SK-N-SH (cell line): ENCODE results near the gene SH3RF1. TPM values are rescaled to one million over a fixed set of nuclear protein-coding genes. Genes with fewer than 3 reads are reported as not detected.

Source experiments
- CTCF ChIA-PET: fragments of 300-600, 350-600 bp; formaldehyde crosslinking; extraction: SDS; loops from one replicate; lab custom pipeline; 2021; lab: Yijun Ruan, JAX
- POLR2A ChIA-PET: fragments of 350-600 bp; sonication (Branson Sonifier 250); formaldehyde crosslinking; extraction: SDS; loops from one replicate; lab custom pipeline; 2020; ENCODE audit warnings: antibody characterized with exemption, inconsistent platforms; lab: Yijun Ruan, JAX
- DNase-seq: peaks from one replicate; pipeline ENCODE4 v3.0.0; 2012
- H2AFZ ChIP-seq: fragments of 200-600 bp; sonication (generic); 2 replicates; pipeline ENCODE4 v1.8.1; 2016; ENCODE audit warnings: antibody characterized with exemption, mild to moderate bottlenecking, low read depth
- H3F3A ChIP-seq: fragments of 200-600 bp; sonication (generic); replicated peaks from 2 replicates; pipeline ENCODE3; 2016; ENCODE audit warnings: antibody characterized with exemption, mild to moderate bottlenecking; ENCODE audit not compliant: insufficient read depth
- H3K27ac ChIP-seq, 2 experiments: fragments of 200-500 bp in 1 of 2; fragments of 200-600 bp in 1 of 2; sonication (Bioruptor generic) in 1 of 2; sonication (generic), shearing (Covaris generic) in 1 of 2; 2 replicates each; pipeline versions ENCODE4 v1.5.1 to v1.6.1; 2014 to 2016; ENCODE audit warnings: low read depth in 2 of 2, inconsistent platforms in 1 of 2, low read length in 1 of 2, mild to moderate bottlenecking in 1 of 2, mixed read lengths in 1 of 2
- H3K27me3 ChIP-seq: fragments of 200-600 bp; sonication (generic), shearing (Covaris generic); 2 replicates; pipeline ENCODE4 v1.6.1; 2016; ENCODE audit warnings: mixed run types; ENCODE audit not compliant: insufficient read depth
- H3K36me3 ChIP-seq, 2 experiments: fragments of 200-500 bp in 1 of 2; fragments of 200-600 bp in 1 of 2; sonication (Bioruptor generic) in 1 of 2; sonication (generic) in 1 of 2; replicated peaks in 1 of 2; 2 replicates each; pipeline versions ENCODE3 to v1.5.1; 2014 to 2016; ENCODE audit warnings: low read length in 1 of 2, mild to moderate bottlenecking in 1 of 2; ENCODE audit not compliant: insufficient read depth in 2 of 2, control insufficient read depth in 1 of 2
- H3K4me1 ChIP-seq, 2 experiments: fragments of 200-500 bp in 1 of 2; fragments of 200-600 bp in 1 of 2; sonication (Bioruptor generic) in 1 of 2; sonication (generic), shearing (Covaris generic) in 1 of 2; 2 replicates each; pipeline versions ENCODE4 v1.5.1 to v1.6.1; 2014 to 2016; ENCODE audit warnings: low read depth in 1 of 2, low read length in 1 of 2, mixed run types in 1 of 2; ENCODE audit not compliant: insufficient read depth in 2 of 2, control insufficient read depth in 1 of 2
- H3K4me2 ChIP-seq: fragments of 200-600 bp; sonication (generic), shearing (Covaris generic); 2 replicates; pipeline ENCODE4 v1.6.1; 2017; ENCODE audit warnings: mixed run types
- H3K4me3 ChIP-seq, 2 experiments: fragments of 200-500 bp in 1 of 2; fragments of 200-600 bp in 1 of 2; sonication (Bioruptor generic) in 1 of 2; sonication (generic), shearing (Covaris generic) in 1 of 2; 2 replicates each; pipeline versions ENCODE4 v1.5.1 to v1.8.1; 2014 to 2016; ENCODE audit warnings: low read depth in 2 of 2, inconsistent platforms in 1 of 2, low read length in 1 of 2, mild to moderate bottlenecking in 1 of 2, mixed read lengths in 1 of 2, moderate library complexity in 1 of 2
- H3K79me2 ChIP-seq: fragments of 200-600 bp; sonication (generic); 2 replicates; pipeline ENCODE4 v1.8.1; 2017; ENCODE audit warnings: mild to moderate bottlenecking; ENCODE audit not compliant: insufficient read depth
- H3K9ac ChIP-seq: fragments of 200-600 bp; sonication (generic); 2 replicates; pipeline ENCODE4 v1.6.1; 2017; ENCODE audit warnings: mixed run types
- H3K9me2 ChIP-seq: fragments of 200-600 bp; sonication (generic); 2 replicates; pipeline ENCODE4 v1.6.1; 2017; ENCODE audit warnings: mixed run types
- H3K9me3 ChIP-seq: fragments of 200-600 bp; sonication (generic); 2 replicates; pipeline ENCODE4 v1.6.1; 2017; ENCODE audit warnings: mixed run types, mild to moderate bottlenecking, moderate library complexity
- H4K20me1 ChIP-seq: fragments of 200-600 bp; sonication (generic); 2 replicates; pipeline ENCODE4 v1.6.1; 2017; ENCODE audit warnings: mild to moderate bottlenecking, mixed run types; ENCODE audit not compliant: insufficient read depth
- CHD2 ChIP-seq: fragments of 150-350 bp; IDR thresholded peaks from 2 replicates; pipeline ENCODE4 v1.6.1; 2018; ENCODE audit warnings: low read length; ENCODE audit not compliant: partially characterized antibody
- ELF1 ChIP-seq: IDR thresholded peaks from 2 replicates; pipeline ENCODE4 v1.4.0; 2012
- EZH2phosphoT487 ChIP-seq: fragments of 200-600 bp; sonication (generic); IDR thresholded peaks from 2 replicates; pipeline ENCODE4 v1.6.1; 2017; ENCODE audit warnings: low read depth, mixed run types, mild to moderate bottlenecking, antibody characterized with exemption, moderate library complexity, borderline replicate concordance
- FOXJ3 ChIP-seq: sonication (generic); formaldehyde crosslinking; IDR thresholded peaks from 2 replicates; pipeline ENCODE4 v1.5.1; 2020; ENCODE audit warnings: mild to moderate bottlenecking, missing genetic modification reagents
- GABPA ChIP-seq: IDR thresholded peaks from 2 replicates; pipeline ENCODE4 v1.4.0; 2012; ENCODE audit warnings: low read depth, mild to moderate bottlenecking
- JUND ChIP-seq: IDR thresholded peaks from 2 replicates; pipeline ENCODE4 v1.4.0; 2012
- MAX ChIP-seq: IDR thresholded peaks from 2 replicates; pipeline ENCODE4 v1.4.0; 2012; ENCODE audit warnings: low read depth
- MEF2A ChIP-seq: IDR thresholded peaks from 2 replicates; pipeline ENCODE4 v1.4.0; 2012; ENCODE audit warnings: low read depth, borderline replicate concordance
- MXI1 ChIP-seq: IDR thresholded peaks from 2 replicates; pipeline ENCODE4 v1.6.1; 2012; ENCODE audit warnings: mild to moderate bottlenecking, low read depth, low read length, improper control_type of control experiment
- NFIC ChIP-seq: IDR thresholded peaks from 2 replicates; pipeline ENCODE4 v1.4.0; 2012; ENCODE audit warnings: borderline replicate concordance
- PBX3 ChIP-seq: IDR thresholded peaks from 2 replicates; pipeline ENCODE4; 2012
- POLR2AphosphoS5 ChIP-seq: IDR thresholded peaks from 2 replicates; pipeline ENCODE4 v1.6.1; 2012; ENCODE audit warnings: low read depth, low read length
- RAD21 ChIP-seq: IDR thresholded peaks from 2 replicates; pipeline ENCODE4 v1.6.1; 2012; ENCODE audit warnings: mild to moderate bottlenecking, low read length
- RFX5 ChIP-seq: IDR thresholded peaks from 2 replicates; pipeline ENCODE4 v1.6.1; 2012; ENCODE audit warnings: mild to moderate bottlenecking, improper control_type of control experiment, low read length
- RXRA ChIP-seq: IDR thresholded peaks from 2 replicates; pipeline ENCODE4 v1.4.0; 2012; ENCODE audit warnings: low read depth, mild to moderate bottlenecking, borderline replicate concordance
- SIN3A ChIP-seq: IDR thresholded peaks from 2 replicates; pipeline ENCODE4 v1.6.1; 2012; ENCODE audit warnings: low read depth, mild to moderate bottlenecking, low read length, moderate library complexity, borderline replicate concordance
- SMC3 ChIP-seq: IDR thresholded peaks from 2 replicates; pipeline ENCODE4 v1.6.1; 2012; ENCODE audit warnings: low read depth, low read length, improper control_type of control experiment
- TAF1 ChIP-seq: IDR thresholded peaks from 2 replicates; pipeline ENCODE4 v1.6.1; 2012; ENCODE audit warnings: low read depth, mild to moderate bottlenecking, low read length, moderate library complexity, borderline replicate concordance
- TEAD4 ChIP-seq: IDR thresholded peaks from 2 replicates; pipeline ENCODE4 v1.4.0; 2012; ENCODE audit warnings: mild to moderate bottlenecking, borderline replicate concordance; ENCODE audit not compliant: insufficient read depth
- USF2 ChIP-seq: fragments of 150-350 bp; IDR thresholded peaks from 2 replicates; pipeline ENCODE4 v1.6.1; 2017; ENCODE audit warnings: antibody characterized with exemption, low read length, low read depth, borderline replicate concordance
- WGBS: methylation state at CpG from one replicate; pipeline ENCODE4 v1.1.6; 2017; ENCODE audit warnings: low lambda C conversion rate; 5-methylcytosine and 5-hydroxymethylcytosine counted together
- polyA plus RNA-seq, 3 experiments: library from polyadenylated mRNA; depleted of rRNA; stranded (reverse); fragments of >200 nt; gene quantifications; 2 replicates each; pipeline ENCODE4 v1.2.3, GENCODE V29; 2012

The SH3RF1 gene
- polyA plus RNA-seq, 1 of the 3 experiments (the other 2 are of a cell fraction) = 22.0 TPM

GRCh38 chr4:169106696-169107229 lies 164.0 kb downstream of the SH3RF1 start:
- Histone ChIP-seq H3K36me3 (peaks cover 27 to 80% of the 10 kb centered on the region in 2 experiments), H3K79me2 (peaks cover 74% of the 10 kb centered on the region), H4K20me1 (no peaks in the 10 kb centered on the region), H3K9me3 (no peaks in the 10 kb centered on the region), H3K9me2 (no peaks in the 10 kb centered on the region), H3K4me3 (no peak overlapping the region), H3F3A (no peaks in the 10 kb centered on the region), H3K4me2 (no peak overlapping the region), H3K4me1 (peaks cover 5 to 16% of the 10 kb centered on the region in 2 experiments; a peak in 2 of 4 replicates), H2AFZ (no peak overlapping the region), H3K9ac (no peak overlapping the region), H3K27ac (no peak overlapping the region), H3K27me3 (no peaks in the 10 kb centered on the region)
- CTCF ChIA-PET = interaction anchor here (1.2 kb wide), 1 partner anchor 82 kb away, joined by 3 read pairs; no protein-coding TSS in a partner anchor
- WGBS = 94% methylated on average over 9 of the region's 16 CpGs
- POLR2A ChIA-PET = no interaction called here
- no peak for TF ChIP-seq TEAD4
- no peak for TF ChIP-seq RFX5
- no peak for TF ChIP-seq PBX3
- TF ChIP-seq NFIC = no peak
- TF ChIP-seq EZH2phosphoT487 = no peak
- no peak for TF ChIP-seq SMC3
- no peak for TF ChIP-seq MEF2A
- no peak for TF ChIP-seq JUND
- no peak for TF ChIP-seq SIN3A
- no peak for TF ChIP-seq ELF1
- no peak for TF ChIP-seq TAF1
- no peak for TF ChIP-seq POLR2AphosphoS5
- no peak for TF ChIP-seq RAD21
- TF ChIP-seq FOXJ3 (CRISPR knock-in tag) = no peak
- no peak for TF ChIP-seq CHD2
- no peak for TF ChIP-seq RXRA
- no peak for TF ChIP-seq MXI1
- no peak for TF ChIP-seq MAX
- TF ChIP-seq USF2 = no peak
- no peak for TF ChIP-seq GABPA
- no peak for DNase-seq
